Keratinocyte (primary cell): Measurements from ENCODE around the gene DIS3L. TPM values are rescaled to one million over a fixed set of nuclear protein-coding genes. Genes with fewer than 3 reads are reported as not detected.

Experiments
- DNase-seq: peaks from one replicate; pipeline ENCODE4 v3.0.0-alpha.2; 2011; ENCODE audit warnings: low read depth, missing footprints, low spot score
- FAIRE-seq: peaks from 2 replicates; lab custom pipeline; 2011; peaks lifted over from hg19 to GRCh38; lab: Jason Lieb, UNC
- H2AFZ ChIP-seq: 2 replicates; pipeline ENCODE4 v1.6.0; 2012; ENCODE audit warnings: low read length, control low read depth, inconsistent platforms; ENCODE audit not compliant: control insufficient read depth
- H3K27ac ChIP-seq: 2 replicates; pipeline ENCODE4 v1.5.1; 2011; ENCODE audit warnings: low read length; ENCODE audit not compliant: control insufficient read depth, insufficient read depth
- H3K27me3 ChIP-seq: 3 replicates; pipeline ENCODE4 v1.6.0; 2011; ENCODE audit warnings: low read length; ENCODE audit not compliant: control insufficient read depth, insufficient read depth; ENCODE audit errors: extremely low read depth
- H3K36me3 ChIP-seq, 2 experiments: 2 replicates in 1 of 2; 3 replicates in 1 of 2; pipeline ENCODE4 v1.5.1; 2011; ENCODE audit warnings: low read length in 2 of 2, mild to moderate bottlenecking in 1 of 2; ENCODE audit not compliant: control insufficient read depth in 2 of 2, insufficient read depth in 2 of 2; ENCODE audit errors: extremely low read depth in 1 of 2
- H3K4me1 ChIP-seq: 3 replicates; pipeline ENCODE4 v1.5.1; 2011; ENCODE audit warnings: low read length; ENCODE audit not compliant: control insufficient read depth, insufficient read depth; ENCODE audit errors: extremely low read depth
- H3K4me2 ChIP-seq: 3 replicates; pipeline ENCODE4 v1.6.0; 2011; ENCODE audit warnings: low read depth, low read length; ENCODE audit not compliant: control insufficient read depth, insufficient read depth; ENCODE audit errors: extremely low read depth
- H3K4me3 ChIP-seq, 3 experiments: fragments of 200-600 bp in 1 of 3; sonication (generic) in 1 of 3; 2 replicates in 2 of 3; 3 replicates in 1 of 3; pipeline ENCODE4 v1.5.1; 2011 to 2016; ENCODE audit warnings: low read length in 3 of 3, mild to moderate bottlenecking in 3 of 3, control low read depth in 2 of 3, inconsistent platforms in 1 of 3, low read depth in 1 of 3, mixed read lengths in 1 of 3, mixed run types in 1 of 3, moderate library complexity in 1 of 3; ENCODE audit not compliant: control insufficient read depth in 2 of 3, insufficient read depth in 2 of 3; ENCODE audit errors: extremely low read depth in 1 of 3
- H3K79me2 ChIP-seq: 2 replicates; pipeline ENCODE4 v1.6.0; 2012; ENCODE audit warnings: low read length; ENCODE audit not compliant: control insufficient read depth, insufficient read depth
- H3K9ac ChIP-seq: 3 replicates; pipeline ENCODE4 v1.6.0; 2011; ENCODE audit warnings: low read length; ENCODE audit not compliant: control insufficient read depth, insufficient read depth; ENCODE audit errors: extremely low read depth
- H3K9me1 ChIP-seq: 3 replicates; pipeline ENCODE4 v1.6.0; 2011; ENCODE audit warnings: low read length; ENCODE audit not compliant: control insufficient read depth, insufficient read depth; ENCODE audit errors: extremely low read depth
- H3K9me3 ChIP-seq: 2 replicates; pipeline ENCODE4 v1.5.1; 2012; ENCODE audit warnings: low read depth, low read length; ENCODE audit not compliant: control insufficient read depth
- H4K20me1 ChIP-seq: 3 replicates; pipeline ENCODE4 v1.6.0; 2011; ENCODE audit warnings: low read length; ENCODE audit not compliant: control insufficient read depth, insufficient read depth; ENCODE audit errors: extremely low read depth
- EZH2 ChIP-seq: IDR thresholded peaks from one replicate; pipeline ENCODE4 v1.6.1; 2012; ENCODE audit warnings: inconsistent platforms, mild to moderate bottlenecking, low read length, moderate library complexity
- dilution Hi-C: fragments of 300-500 bp; cut with MboI; formaldehyde crosslinking; loops from one replicate; pipeline ENCODE4 v1.7.0; 2020; ENCODE audit warnings: low sequenced_read_pairs; ENCODE audit not compliant: extremely low pct_ligation_motif_present
- polyA plus RNA-seq, 5 experiments: library from polyadenylated mRNA; depleted of rRNA in 3 of 5; stranded (reverse) in 3 of 5; stranded (forward) in 1 of 5; unstranded in 1 of 5; fragments of >200 nt; gene quantifications; 1 replicate in 1 of 5; 2 replicates in 3 of 5; 3 replicates in 1 of 5; pipeline versions ENCODE4 v1.2.1 to v1.2.3, GENCODE V29; 2011 to 2012; ENCODE audit warnings: missing spikeins in 2 of 5, low read depth in 1 of 5, low replicate concordance in 1 of 5
- TF ChIP-seq, protein P1 (sequence below), 3 experiments: IDR thresholded peaks in 1 of 3; conservative IDR thresholded peaks in 1 of 3; optimal IDR thresholded peaks in 1 of 3; 2 replicates in 2 of 3; 3 replicates in 1 of 3; pipeline versions ENCODE3 to v1.5.1; 2011; ENCODE audit warnings: low read length in 3 of 3, mild to moderate bottlenecking in 3 of 3, moderate library complexity in 2 of 3, control low read depth in 1 of 3, inconsistent platforms in 1 of 3; ENCODE audit not compliant: insufficient read depth in 2 of 3; ENCODE audit errors: extremely low read depth in 1 of 3

DIS3L gene
- polyA plus RNA-seq, 1 donor (not counting 4 experiments of a cell fraction or from before 2014, with no cell fraction given), result 12.2 TPM

DNA sequence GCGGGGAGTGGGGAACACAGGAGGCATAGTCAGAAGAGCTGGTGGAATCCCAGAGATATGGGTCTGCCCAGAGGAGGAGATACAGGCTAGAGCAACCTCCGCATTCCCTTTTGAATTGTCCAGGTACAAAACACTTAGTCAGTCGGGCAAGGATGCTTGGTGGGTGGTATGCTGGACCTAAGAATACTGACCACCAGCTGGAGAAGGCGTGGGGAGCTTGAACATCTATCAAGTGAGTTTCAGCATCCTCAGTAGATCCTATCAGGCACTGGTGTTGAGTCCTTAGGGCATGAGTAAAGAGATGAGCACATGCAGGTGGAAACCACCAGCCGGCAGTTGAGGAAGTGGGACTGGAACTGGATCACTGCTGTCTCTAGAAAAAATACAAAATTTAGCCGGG, 14.7 kb upstream of the DIS3L start:
- no peak overlapping the region for H3K4me3 ChIP-seq
- no peaks in the 10 kb centered on the region for H3K36me3 ChIP-seq
- H3K79me2 ChIP-seq, result no peaks in the 10 kb centered on the region
- H2AFZ ChIP-seq, result no peak overlapping the region
- no peak overlapping the region for H3K4me2 ChIP-seq
- H3K27ac ChIP-seq, result no peak overlapping the region
- no peak overlapping the region for H3K9ac ChIP-seq
- peaks cover 9% of the 10 kb centered on the region for H3K27me3 ChIP-seq
- dilution Hi-C loops, result no loop called here
- no peaks in the 10 kb centered on the region for H4K20me1 ChIP-seq
- FAIRE-seq (no peak), DNase-seq (no peak)
- TF ChIP-seq, protein P1, sequence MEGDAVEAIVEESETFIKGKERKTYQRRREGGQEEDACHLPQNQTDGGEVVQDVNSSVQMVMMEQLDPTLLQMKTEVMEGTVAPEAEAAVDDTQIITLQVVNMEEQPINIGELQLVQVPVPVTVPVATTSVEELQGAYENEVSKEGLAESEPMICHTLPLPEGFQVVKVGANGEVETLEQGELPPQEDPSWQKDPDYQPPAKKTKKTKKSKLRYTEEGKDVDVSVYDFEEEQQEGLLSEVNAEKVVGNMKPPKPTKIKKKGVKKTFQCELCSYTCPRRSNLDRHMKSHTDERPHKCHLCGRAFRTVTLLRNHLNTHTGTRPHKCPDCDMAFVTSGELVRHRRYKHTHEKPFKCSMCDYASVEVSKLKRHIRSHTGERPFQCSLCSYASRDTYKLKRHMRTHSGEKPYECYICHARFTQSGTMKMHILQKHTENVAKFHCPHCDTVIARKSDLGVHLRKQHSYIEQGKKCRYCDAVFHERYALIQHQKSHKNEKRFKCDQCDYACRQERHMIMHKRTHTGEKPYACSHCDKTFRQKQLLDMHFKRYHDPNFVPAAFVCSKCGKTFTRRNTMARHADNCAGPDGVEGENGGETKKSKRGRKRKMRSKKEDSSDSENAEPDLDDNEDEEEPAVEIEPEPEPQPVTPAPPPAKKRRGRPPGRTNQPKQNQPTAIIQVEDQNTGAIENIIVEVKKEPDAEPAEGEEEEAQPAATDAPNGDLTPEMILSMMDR (optimal IDR thresholded peaks at IDR 0.05 in 1 of 3, IDR thresholded peaks at IDR 0.05 in 1 of 3, conservative IDR thresholded peaks at IDR 0.05 in 1 of 3; ENCODE audit: extremely low read depth in 1 of 3, insufficient read depth in 2 of 3, low read length in 3 of 3), result no peak
- no peak for TF ChIP-seq EZH2
- no peaks in the 10 kb centered on the region for H3K9me3 ChIP-seq
- no peaks in the 10 kb centered on the region for H3K4me1 ChIP-seq
- H3K9me1 ChIP-seq, result no peaks in the 10 kb centered on the region

GRCh38 chr15:66284271-66284670, 9.1 kb upstream of the DIS3L start:
- Histone ChIP-seq H3K27me3 (peaks cover 5% of the 10 kb centered on the region), H3K9me3 (no peaks in the 10 kb centered on the region), H2AFZ (no peak overlapping the region), H3K4me3 (no peak overlapping the region), H3K4me2 (no peak overlapping the region), H3K79me2 (no peaks in the 10 kb centered on the region), H3K9me1 (no peaks in the 10 kb centered on the region), H3K9ac (no peak overlapping the region), H4K20me1 (no peaks in the 10 kb centered on the region), H3K27ac (no peak overlapping the region), H3K36me3 (no peaks in the 10 kb centered on the region), H3K4me1 (peaks cover 3% of the 10 kb centered on the region)
- no peak for TF ChIP-seq EZH2
- TF ChIP-seq, protein P1 (optimal IDR thresholded peaks at IDR 0.05 in 1 of 3, IDR thresholded peaks at IDR 0.05 in 1 of 3, conservative IDR thresholded peaks at IDR 0.05 in 1 of 3; ENCODE audit: extremely low read depth in 1 of 3, insufficient read depth in 2 of 3, low read length in 3 of 3), result no peak
- DNase-seq (no peak), FAIRE-seq (no peak)
- dilution Hi-C loops, result no loop called here
